GM12878 (cell line): ENCODE measurements around the gene DCAF8. TPM values are rescaled to one million over a fixed set of nuclear protein-coding genes. Genes with fewer than 3 reads are reported as not detected.

ENCODE experiments used
- ATAC-seq: fragments of 200-7000 bp; cut with Tn5 transposase; 3 replicates; pipeline ENCODE4 v1.9.1; 2020; ENCODE audit warnings: mild to moderate bottlenecking, moderate library complexity
- BruUV-seq: library from RNA; stranded (reverse); fragments of 400-500 nt; replicated peaks from 2 replicates; lab custom pipeline; 2021; lab: Mats Ljungman, UMichigan
- CTCF ChIA-PET: fragments of 300-600 bp; sonication (Branson Sonifier 250); formaldehyde crosslinking; extraction: SDS; loops from one replicate; lab custom pipeline; 2021; ENCODE audit warnings: inconsistent platforms; lab: Yijun Ruan, JAX
- POLR2A ChIA-PET: fragments of 350-600 bp; formaldehyde crosslinking; extraction: SDS; loops from one replicate; lab custom pipeline; 2021; ENCODE audit warnings: inconsistent platforms; lab: Charles Lee
- RAD21 ChIA-PET: fragments of 300-600 bp; sonication (Branson Sonifier 250); formaldehyde crosslinking; loops from one replicate; lab custom pipeline; 2023; ENCODE audit warnings: antibody characterized with exemption; ENCODE audit not compliant: unreplicated experiment; lab: Charles Lee
- SMC1A ChIA-PET: fragments of 300-600 bp; sonication (Branson Sonifier 250); formaldehyde crosslinking; loops from one replicate; lab custom pipeline; 2023; ENCODE audit not compliant: unreplicated experiment, uncharacterized antibody; lab: Charles Lee
- DNase-seq: peaks from one replicate; pipeline ENCODE4 v3.0.0-alpha.2; 2011; ENCODE audit warnings: low read depth, low spot score
- FAIRE-seq: peaks from 3 replicates; lab custom pipeline; 2011; peaks lifted over from hg19 to GRCh38; lab: Jason Lieb, UNC
- H2AFZ ChIP-seq: 2 replicates; pipeline ENCODE4 v1.6.0; 2011; ENCODE audit warnings: low read depth, low read length, control low read depth; ENCODE audit not compliant: control insufficient read depth
- H3K27ac ChIP-seq: 2 replicates; pipeline ENCODE4 v1.5.1; 2011; ENCODE audit warnings: control low read depth; ENCODE audit not compliant: control insufficient read depth, insufficient read depth
- H3K27me3 ChIP-seq, 2 experiments: replicated peaks in 1 of 2; 2 replicates each; pipeline versions ENCODE4 v1.6.0 to v1.6.1; 2011; ENCODE audit warnings: low read length in 1 of 2; ENCODE audit not compliant: control insufficient read depth in 2 of 2, insufficient read depth in 2 of 2
- H3K36me3 ChIP-seq, 2 experiments: 2 replicates each; pipeline ENCODE4 v1.5.1; 2011; ENCODE audit warnings: low read length in 1 of 2; ENCODE audit not compliant: control insufficient read depth in 2 of 2, insufficient read depth in 2 of 2
- H3K4me1 ChIP-seq: 2 replicates; pipeline ENCODE4 v1.6.1; 2011; ENCODE audit warnings: mild to moderate bottlenecking, low read length, moderate library complexity, mixed read lengths; ENCODE audit not compliant: control insufficient read depth, insufficient read depth
- H3K4me2 ChIP-seq: 2 replicates; pipeline ENCODE4 v1.6.0; 2011; ENCODE audit warnings: control low read depth; ENCODE audit not compliant: control insufficient read depth, insufficient read depth
- H3K4me3 ChIP-seq: fragments of 200-600 bp; sonication (generic); 2 replicates; pipeline ENCODE4 v1.5.1; 2016
- H3K79me2 ChIP-seq: 2 replicates; pipeline ENCODE4 v1.6.0; 2011; ENCODE audit warnings: low read length; ENCODE audit not compliant: control insufficient read depth, insufficient read depth
- H3K9ac ChIP-seq: 2 replicates; pipeline ENCODE4 v1.8.0; 2011; ENCODE audit warnings: low read length, control low read depth, mixed read lengths; ENCODE audit not compliant: control insufficient read depth, insufficient read depth
- H3K9me3 ChIP-seq: replicated peaks from 3 replicates; pipeline ENCODE4 v1.5.1; 2011; ENCODE audit warnings: mild to moderate bottlenecking, low read length; ENCODE audit not compliant: control insufficient read depth, insufficient read depth
- H4K20me1 ChIP-seq: 2 replicates; pipeline ENCODE4 v1.6.0; 2011; ENCODE audit not compliant: control insufficient read depth, insufficient read depth
- BRCA1 ChIP-seq: IDR thresholded peaks from 2 replicates; pipeline ENCODE4 v1.6.1; 2011; ENCODE audit warnings: low read depth, low read length, improper control_type of control experiment
- EGR1 ChIP-seq, 2 experiments: IDR thresholded peaks; 1 replicate in 1 of 2; 2 replicates in 1 of 2; pipeline ENCODE4 v1.6.1; 2011 to 2012; ENCODE audit warnings: low read depth in 2 of 2, low read length in 2 of 2, borderline replicate concordance in 1 of 2, mild to moderate bottlenecking in 1 of 2, moderate library complexity in 1 of 2
- ESRRA ChIP-seq: IDR thresholded peaks from 2 replicates; pipeline ENCODE4 v1.6.1; 2012; ENCODE audit warnings: mild to moderate bottlenecking, low read length, improper control_type of control experiment
- MYB ChIP-seq: fragments of 150-350 bp; IDR thresholded peaks from 2 replicates; pipeline ENCODE4 v1.6.1; 2014; ENCODE audit warnings: mild to moderate bottlenecking, low read depth, low read length, borderline replicate concordance
- POLR2AphosphoS2 ChIP-seq: IDR thresholded peaks from 2 replicates; pipeline ENCODE4 v1.6.1; 2011; ENCODE audit warnings: low read depth, mild to moderate bottlenecking, low read length, improper control_type of control experiment, moderate library complexity
- SUPT20H ChIP-seq: IDR thresholded peaks from 2 replicates; pipeline ENCODE4 v1.6.1; 2011; ENCODE audit warnings: low read depth, mild to moderate bottlenecking, low read length, moderate library complexity, borderline replicate concordance; ENCODE audit not compliant: control insufficient read depth
- ZNF24 ChIP-seq: fragments of 450-650 bp; IDR thresholded peaks from 2 replicates; pipeline ENCODE4 v1.6.1; 2017; ENCODE audit warnings: antibody characterized with exemption, mild to moderate bottlenecking
- ZSCAN29 ChIP-seq: fragments of 450-650 bp; IDR thresholded peaks from 2 replicates; pipeline ENCODE4 v1.6.1; 2017; ENCODE audit warnings: mild to moderate bottlenecking, moderate library complexity
- WGBS: methylation state at CpG from one replicate; pipeline ENCODE4 v1.1.6; 2016; ENCODE audit warnings: low lambda C conversion rate; ENCODE audit not compliant: insufficient replicate concordance, insufficient coverage; ENCODE audit errors: missing lambda C conversion rate; 5-methylcytosine and 5-hydroxymethylcytosine counted together
- in situ Hi-C: fragments of 300-500 bp; cut with MboI; formaldehyde crosslinking; loops from 9 replicates; pipeline ENCODE4 v1.14.3; 2018; ENCODE audit warnings: mixed read lengths
- intact Hi-C: fragments of 100-400 bp; cut with micrococcal nuclease; formaldehyde crosslinking; loops from one replicate; pipeline ENCODE4 v1.14.2; 2022; ENCODE audit not compliant: unreplicated experiment
- polyA plus RNA-seq, 11 experiments: library from polyadenylated mRNA; depleted of rRNA in 4 of 11; unstranded in 6 of 11; stranded (reverse) in 5 of 11; fragments of >200 nt; fragmentation: Nextera tagmentation in 4 of 11; fragmentation: Illumina TruSeq in 1 of 11; extraction: Ambion mirVana in 4 of 11; extraction: Trizol in 1 of 11; gene quantifications; 1 replicate in 1 of 11; 2 replicates in 10 of 11; pipeline versions ENCODE4 v1.2.1 to v1.2.3, GENCODE V29; 2011 to 2016; ENCODE audit warnings: inconsistent platforms in 2 of 11, missing spikeins in 2 of 11, low read depth in 1 of 11
- total RNA-seq, 4 experiments: library from RNA; depleted of rRNA in 3 of 4; stranded (reverse); fragments of >200 nt in 3 of 4; fragmentation: Illumina TruSeq in 1 of 4; extraction: Trizol in 1 of 4; gene quantifications; 2 replicates each; pipeline versions ENCODE4 v1.2.1 to v1.2.3, GENCODE V29; 2013 to 2021
- TF ChIP-seq, protein P1 (sequence below): IDR thresholded peaks from 2 replicates; pipeline ENCODE4 v1.6.1; 2011; ENCODE audit warnings: low read depth, low read length, improper control_type of control experiment, borderline replicate concordance
- TF ChIP-seq, protein P2 (sequence below): IDR thresholded peaks from 2 replicates; pipeline ENCODE4 v1.6.1; 2011; ENCODE audit warnings: borderline replicate concordance, low read depth, mild to moderate bottlenecking, moderate library complexity, mixed read lengths, low read length; ENCODE audit not compliant: insufficient read depth; ENCODE audit errors: extremely low read length

Gene DCAF8
- total and polyA plus RNA-seq, 10 of the 15 experiments (the other 5 are each of a cell fraction or from before 2014, with no cell fraction given), result 10.4 to 152 (median 84.6) TPM

DNA sequence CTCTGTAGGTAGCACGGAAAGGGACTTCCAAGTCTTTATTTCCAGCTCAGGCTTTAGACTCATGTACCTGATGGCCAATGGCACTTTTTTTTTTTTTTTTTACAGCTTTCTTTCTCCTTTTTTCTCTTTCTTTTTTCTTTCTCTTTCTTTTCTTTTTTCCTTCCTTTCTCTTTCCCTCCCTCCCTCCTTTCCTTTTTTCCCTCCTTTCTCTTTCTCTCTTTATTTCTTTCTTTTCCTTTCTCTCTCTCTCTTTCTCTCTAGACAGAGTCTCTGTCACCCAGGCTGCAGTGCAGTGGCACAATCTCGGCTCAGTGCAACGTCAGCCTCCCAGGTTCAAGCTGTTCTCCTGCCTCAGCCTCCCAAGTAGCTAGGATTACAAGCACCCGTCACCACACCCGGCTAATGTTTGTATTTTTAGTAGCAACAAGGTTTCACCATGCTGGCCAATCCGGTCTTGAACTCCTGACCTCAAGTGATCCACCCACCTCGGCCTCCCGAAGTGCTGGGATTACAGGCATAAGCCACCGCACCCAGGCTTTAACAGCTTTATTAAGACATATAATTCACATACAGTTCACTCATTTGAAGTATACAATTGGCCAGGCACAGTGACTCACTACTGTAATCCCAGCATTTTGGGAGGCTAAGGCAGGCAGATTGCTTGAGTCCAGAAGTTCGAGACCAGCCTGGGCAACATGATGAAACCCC, 5.1 kb upstream of the DCAF8 start:
- Histone ChIP-seq H3K27ac (no peak overlapping the region), H2AFZ (no peak overlapping the region), H3K79me2 (no peaks in the 10 kb centered on the region), H3K9me3 (no peaks in the 10 kb centered on the region), H3K36me3 (no peaks in the 10 kb centered on the region), H3K4me1 (peaks cover 3% of the 10 kb centered on the region), H4K20me1 (no peaks in the 10 kb centered on the region), H3K4me2 (no peak overlapping the region), H3K27me3 (no peaks in the 10 kb centered on the region), H3K9ac (no peak overlapping the region), H3K4me3 (no peak overlapping the region)
- ATAC-seq (no peak), FAIRE-seq (no peak), DNase-seq (no peak)
- intact Hi-C loops, result no loop called here
- ChIA-PET SMC1A (interaction anchor here (0.7 to 2.0 kb wide), 4 partner anchors 15 to 295 kb away, joined by 3 to 4 read pairs (median 3); no protein-coding TSS in a partner anchor), RAD21 (no interaction called here), CTCF (interaction anchor here (1.8 to 8.1 kb wide), 3 partner anchors 15 to 24 kb away, joined by 5 to 86 read pairs (median 5); partner anchors contain the start of gene PEX19), POLR2A (interaction anchor here (0.6 kb wide), 1 partner anchor 11 kb away, joined by 3 read pairs; no protein-coding TSS in a partner anchor)
- no peak for TF ChIP-seq SUPT20H
- in situ Hi-C loops, result no loop called here
- no TSS peak for BruUV-seq
- WGBS, result 56% methylated on average over 9 of the region's 10 CpGs

DNA sequence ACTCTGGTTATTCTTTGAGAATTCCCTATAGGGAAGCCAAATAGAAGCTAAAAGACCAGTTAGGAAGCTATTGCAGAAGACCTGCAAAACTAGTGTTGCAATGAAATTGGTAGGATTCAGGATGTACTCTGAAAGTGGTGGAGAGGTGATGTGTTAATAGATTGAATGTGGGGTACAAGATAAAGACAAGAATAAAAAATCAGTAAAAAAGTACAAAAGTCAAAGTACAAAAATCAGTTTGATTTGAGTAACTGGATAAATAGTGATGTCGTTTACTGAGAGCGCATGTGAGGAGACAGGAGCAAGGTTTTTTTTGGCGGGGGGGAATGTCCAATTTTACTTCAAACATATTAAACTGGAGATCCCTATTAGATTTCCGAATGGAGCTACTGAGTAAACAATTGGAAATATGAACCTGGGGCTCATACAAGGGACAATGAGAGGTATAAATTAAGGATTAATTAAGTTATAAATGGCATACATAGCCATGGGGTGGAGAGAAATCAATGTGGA, 2.5 kb upstream of the DCAF8 start:
- H3K9ac ChIP-seq, result no peak overlapping the region
- no peak overlapping the region for H2AFZ ChIP-seq
- intact Hi-C loops (no loop called here), in situ Hi-C loops (no loop called here)
- FAIRE-seq (no peak), DNase-seq (no peak), ATAC-seq (no peak)
- ChIA-PET SMC1A (interaction anchor here (0.9 to 5.3 kb wide), 8 partner anchors 11 to 163 kb away, joined by 3 to 32 read pairs (median 12); partner anchors contain the start of genes PEA15 and PEX19), RAD21 (interaction anchor here (1.0 to 6.7 kb wide), 5 partner anchors 12 to 95 kb away, joined by 3 to 68 read pairs (median 5); partner anchors contain the start of gene PEX19), CTCF (interaction anchor here (1.0 to 8.1 kb wide), 8 partner anchors 13 to 112 kb away, joined by 3 to 86 read pairs (median 15); partner anchors contain the start of genes NCSTN, PEA15 and PEX19), POLR2A (interaction anchor here (0.7 to 5.3 kb wide), 5 partner anchors 13 to 98 kb away, joined by 3 to 29 read pairs (median 3); partner anchors contain the start of gene PEX19)
- H3K4me3 ChIP-seq, result no peak overlapping the region
- no peaks in the 10 kb centered on the region for H3K36me3 ChIP-seq
- no peaks in the 10 kb centered on the region for H3K27me3 ChIP-seq
- H3K4me1 ChIP-seq, result peaks cover 3% of the 10 kb centered on the region
- H4K20me1 ChIP-seq, result no peaks in the 10 kb centered on the region
- no TSS peak for BruUV-seq
- H3K79me2 ChIP-seq, result peaks cover 25% of the 10 kb centered on the region
- TF ChIP-seq, protein P1, sequence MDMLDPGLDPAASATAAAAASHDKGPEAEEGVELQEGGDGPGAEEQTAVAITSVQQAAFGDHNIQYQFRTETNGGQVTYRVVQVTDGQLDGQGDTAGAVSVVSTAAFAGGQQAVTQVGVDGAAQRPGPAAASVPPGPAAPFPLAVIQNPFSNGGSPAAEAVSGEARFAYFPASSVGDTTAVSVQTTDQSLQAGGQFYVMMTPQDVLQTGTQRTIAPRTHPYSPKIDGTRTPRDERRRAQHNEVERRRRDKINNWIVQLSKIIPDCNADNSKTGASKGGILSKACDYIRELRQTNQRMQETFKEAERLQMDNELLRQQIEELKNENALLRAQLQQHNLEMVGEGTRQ, result no peak
- TF ChIP-seq ZSCAN29 (no peak), POLR2AphosphoS2 (no peak), BRCA1 (no peak), EGR1 (IDR thresholded peaks at IDR 0.05; ENCODE audit: borderline replicate concordance in 1 of 2, low read depth in 2 of 2, low read length in 2 of 2) (no peak), MYB (no peak), ZNF24 (no peak), ESRRA (no peak)
- TF ChIP-seq, protein P2, sequence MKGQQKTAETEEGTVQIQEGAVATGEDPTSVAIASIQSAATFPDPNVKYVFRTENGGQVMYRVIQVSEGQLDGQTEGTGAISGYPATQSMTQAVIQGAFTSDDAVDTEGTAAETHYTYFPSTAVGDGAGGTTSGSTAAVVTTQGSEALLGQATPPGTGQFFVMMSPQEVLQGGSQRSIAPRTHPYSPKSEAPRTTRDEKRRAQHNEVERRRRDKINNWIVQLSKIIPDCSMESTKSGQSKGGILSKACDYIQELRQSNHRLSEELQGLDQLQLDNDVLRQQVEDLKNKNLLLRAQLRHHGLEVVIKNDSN, result no peak
- TF ChIP-seq, all 136 proteins: peak for 0
- WGBS, result 67% methylated on average over 4 of the region's 4 CpGs
- Histone ChIP-seq H3K27ac (no peak overlapping the region), H3K4me2 (no peak overlapping the region), H3K9me3 (no peaks in the 10 kb centered on the region)
